ENCODE results near the gene PNLIP. TPM values are rescaled to one million over a fixed set of nuclear protein-coding genes. Genes with fewer than 3 reads are reported as not detected.

The PNLIP gene
- total and polyA plus RNA-seq, 2 experiments from 2014 or later, result not detected

DNA sequence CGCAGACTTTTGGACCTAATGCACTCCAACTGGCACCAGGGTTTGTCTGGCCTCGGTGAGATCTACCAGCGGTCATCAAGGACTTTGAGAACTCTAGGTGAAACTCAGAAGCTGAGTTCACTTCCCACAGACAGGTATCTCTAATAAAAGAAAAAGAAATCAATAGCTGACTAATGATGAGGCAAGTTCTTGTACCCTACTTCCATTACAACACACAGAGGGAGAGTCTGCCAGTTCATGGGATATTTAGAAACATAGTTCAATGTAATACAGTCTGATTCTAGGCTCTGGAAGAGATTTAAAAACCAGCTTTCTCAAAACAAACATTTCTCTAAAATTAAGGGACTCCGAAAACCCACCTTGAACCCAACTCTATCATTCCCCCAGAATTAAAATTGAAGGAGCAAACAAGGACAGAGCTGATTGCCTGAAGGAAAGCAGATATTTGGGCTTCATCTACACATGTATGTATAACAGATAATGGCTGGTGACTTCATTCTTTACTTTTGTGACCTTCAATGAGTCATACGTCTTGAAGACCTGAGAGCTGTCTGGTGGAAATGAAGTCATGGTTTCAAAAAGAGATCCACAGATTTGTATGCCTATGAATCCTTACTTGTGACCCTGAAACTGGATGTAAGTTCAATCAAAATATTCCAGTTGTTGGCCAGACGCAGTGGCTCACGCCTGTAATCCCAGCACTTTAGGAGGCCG, 42.3 kb downstream of the PNLIP start:
- H3K4me2 ChIP-seq (ENCODE audit: unreplicated experiment), result no peak overlapping the region
- H3K4me1 ChIP-seq (ENCODE audit: insufficient read depth), result no peaks in the 10 kb centered on the region
- H3F3A ChIP-seq (ENCODE audit: insufficient read depth), result no peaks in the 10 kb centered on the region
- H3K79me2 ChIP-seq (ENCODE audit: insufficient read depth), result no peaks in the 10 kb centered on the region
- H3K9me2 ChIP-seq (ENCODE audit: insufficient read depth), result no peaks in the 10 kb centered on the region
- H3K27me3 ChIP-seq (replicated peaks; ENCODE audit: insufficient read depth), result no peaks in the 10 kb centered on the region
- H3K4me3 ChIP-seq, result no peak overlapping the region
- H3K9ac ChIP-seq, result no peak overlapping the region
- no peak for DNase-seq
- TF ChIP-seq EZH2phosphoT487 (IDR thresholded peaks at IDR 0.05; ENCODE audit: insufficient read depth, low read depth), result no peak
- TF ChIP-seq EZH2 (IDR thresholded peaks at IDR 0.05; ENCODE audit: insufficient read depth, poor library complexity, severe bottlenecking), result no peak
- no peaks in the 10 kb centered on the region for H3K36me3 ChIP-seq (ENCODE audit: low read depth)
- H3K27ac ChIP-seq, result no peak overlapping the region
- 44 to 53% methylated on average over 8 of the region's 8 CpGs for WGBS, 2 experiments (ENCODE audit: low coverage in 1 of 2, low lambda C conversion rate in 2 of 2, missing lambda C conversion rate in 2 of 2)
- in situ Hi-C loops (cut with MboI), result no loop called here
- no peak overlapping the region for H2AFZ ChIP-seq
- H3K9me3 ChIP-seq (ENCODE audit: low read depth), result no peaks in the 10 kb centered on the region
- H4K20me1 ChIP-seq (ENCODE audit: insufficient read depth), result no peaks in the 10 kb centered on the region

DNA sequence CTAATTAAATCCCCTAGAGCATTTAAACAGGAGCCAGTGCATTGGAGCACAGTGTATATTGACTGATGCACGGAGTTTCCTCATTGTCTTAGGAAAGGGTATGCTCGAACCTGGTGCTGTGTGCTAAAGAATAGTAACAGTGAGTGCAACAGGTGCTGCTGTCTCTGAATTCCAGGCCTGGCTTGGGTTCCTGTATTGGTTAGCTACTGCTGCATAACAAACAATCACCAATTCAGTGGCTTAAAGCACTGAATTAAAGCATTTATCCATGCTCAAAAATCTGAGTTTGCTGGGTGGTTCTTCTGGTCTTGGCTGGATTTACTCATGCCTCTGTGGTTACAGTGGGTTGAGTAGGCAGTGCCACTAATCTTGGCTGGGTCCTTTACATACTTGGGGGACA, 43.3 kb downstream of the PNLIP start:
- Histone ChIP-seq H3K4me1 (ENCODE audit: insufficient read depth) (no peaks in the 10 kb centered on the region), H3K27ac (no peak overlapping the region), H3K9me2 (ENCODE audit: insufficient read depth) (no peaks in the 10 kb centered on the region), H3K27me3 (replicated peaks; ENCODE audit: insufficient read depth) (no peaks in the 10 kb centered on the region), H3K9ac (no peak overlapping the region), H3K79me2 (ENCODE audit: insufficient read depth) (no peaks in the 10 kb centered on the region), H3K9me3 (ENCODE audit: low read depth) (no peaks in the 10 kb centered on the region), H2AFZ (no peak overlapping the region), H3F3A (ENCODE audit: insufficient read depth) (no peaks in the 10 kb centered on the region), H4K20me1 (ENCODE audit: insufficient read depth) (no peaks in the 10 kb centered on the region), H3K4me2 (ENCODE audit: unreplicated experiment) (no peak overlapping the region), H3K36me3 (ENCODE audit: low read depth) (no peaks in the 10 kb centered on the region), H3K4me3 (no peak overlapping the region)
- WGBS, 2 experiments (ENCODE audit: low coverage in 1 of 2, low lambda C conversion rate in 2 of 2, missing lambda C conversion rate in 2 of 2), result 13 to 14% methylated on average over 2 of the region's 2 CpGs
- no peak for DNase-seq
- no peak for TF ChIP-seq EZH2 (IDR thresholded peaks at IDR 0.05; ENCODE audit: insufficient read depth, poor library complexity, severe bottlenecking)
- TF ChIP-seq EZH2phosphoT487 (IDR thresholded peaks at IDR 0.05; ENCODE audit: insufficient read depth, low read depth), result no peak
- in situ Hi-C loops (cut with MboI), result no loop called here

DNA sequence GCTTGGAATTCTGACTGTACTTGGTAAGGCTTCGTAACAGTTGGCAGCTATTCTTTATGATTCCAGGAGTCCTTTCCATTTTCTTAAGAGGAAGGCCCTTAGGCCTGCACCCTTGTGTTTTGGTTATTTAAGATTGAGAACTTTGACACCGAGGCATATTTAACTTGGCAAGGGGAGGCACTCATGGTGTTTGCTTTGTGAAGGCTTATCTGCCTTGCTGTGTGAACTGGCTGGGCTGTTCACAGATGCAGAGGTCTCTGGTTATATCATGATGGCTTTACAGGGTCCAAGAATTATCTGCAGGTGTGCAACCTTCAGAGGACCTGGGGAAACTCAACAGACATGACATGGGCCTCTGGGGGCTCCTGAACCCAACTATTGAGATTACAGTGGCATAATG, 44.2 kb downstream of the PNLIP start:
- H3K9me2 ChIP-seq (ENCODE audit: insufficient read depth), result no peaks in the 10 kb centered on the region
- no peak overlapping the region for H2AFZ ChIP-seq
- H3K36me3 ChIP-seq (ENCODE audit: low read depth), result no peaks in the 10 kb centered on the region
- H3K4me1 ChIP-seq (ENCODE audit: insufficient read depth), result no peaks in the 10 kb centered on the region
- DNase-seq, result no peak
- TF ChIP-seq EZH2 (IDR thresholded peaks at IDR 0.05; ENCODE audit: insufficient read depth, poor library complexity, severe bottlenecking), result no peak
- H3K9me3 ChIP-seq (ENCODE audit: low read depth), result no peaks in the 10 kb centered on the region
- in situ Hi-C loops (cut with MboI), result no loop called here
- no peaks in the 10 kb centered on the region for H4K20me1 ChIP-seq (ENCODE audit: insufficient read depth)
- H3K27ac ChIP-seq, result no peak overlapping the region
- H3F3A ChIP-seq (ENCODE audit: insufficient read depth), result no peaks in the 10 kb centered on the region
- 14 to 17% methylated on average over 2 of the region's 2 CpGs for WGBS, 2 experiments (ENCODE audit: low coverage in 1 of 2, low lambda C conversion rate in 2 of 2, missing lambda C conversion rate in 2 of 2)
- no peak overlapping the region for H3K4me3 ChIP-seq
- H3K79me2 ChIP-seq (ENCODE audit: insufficient read depth), result no peaks in the 10 kb centered on the region
- H3K27me3 ChIP-seq (replicated peaks; ENCODE audit: insufficient read depth), result no peaks in the 10 kb centered on the region; the same call in 1 of the 2 replicates
- H3K9ac ChIP-seq, result no peak overlapping the region
- H3K4me2 ChIP-seq (ENCODE audit: unreplicated experiment), result no peak overlapping the region

DNA sequence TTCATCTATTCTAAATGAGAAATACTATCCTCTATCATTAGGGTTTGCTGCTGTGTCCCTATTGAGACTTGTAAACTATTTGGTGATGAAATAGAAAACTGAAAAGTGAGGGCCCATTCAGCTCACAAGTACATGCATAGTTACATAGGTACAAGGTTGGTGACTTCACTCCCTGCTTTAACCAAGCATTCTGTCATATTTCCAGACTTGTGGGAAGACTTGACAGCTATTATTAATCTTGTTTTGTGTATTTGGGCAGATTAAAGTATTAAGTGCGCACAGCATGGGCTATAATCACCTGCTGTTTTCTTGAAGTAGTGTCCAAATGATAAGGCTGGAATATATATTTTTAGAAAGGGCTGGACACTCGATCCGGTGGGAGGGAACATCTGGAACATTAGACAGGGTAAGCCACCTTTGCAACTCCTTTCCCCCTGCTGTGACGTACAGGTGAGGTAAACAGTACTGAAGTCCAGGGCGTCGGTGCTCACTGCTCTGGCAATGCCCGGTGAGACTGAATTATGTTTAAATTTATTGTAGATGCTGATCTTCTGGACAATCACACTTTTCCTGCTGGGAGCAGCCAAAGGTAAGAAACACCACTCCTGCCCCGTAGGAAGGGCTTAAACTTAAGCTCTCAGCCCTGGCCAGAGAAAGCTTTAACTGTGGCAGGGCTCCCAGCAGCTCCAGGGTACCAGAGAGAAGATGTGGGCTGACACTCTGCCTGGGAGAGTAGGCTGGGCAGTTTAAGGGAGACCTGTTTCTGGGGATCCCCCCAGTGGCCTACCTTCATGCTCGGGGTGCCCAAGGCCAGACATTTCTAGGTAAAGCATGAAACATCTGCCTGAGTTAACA, 45.1 kb downstream of the PNLIP start, which contains the start of gene PNLIPRP1:
Gene PNLIPRP1 (plus strand): TSS at position 370 of the 855 bp plus-strand sequence. CDS start 171 bp downstream, at position 541.
- Histone ChIP-seq H2AFZ (no peak within 1 kb of the TSS), H3K9ac (no peak within 1 kb of the TSS), H3K9me3 (ENCODE audit: low read depth) (no peaks in the 10 kb centered on the region), H3F3A (ENCODE audit: insufficient read depth) (no peaks in the 10 kb centered on the region), H3K27ac (no peak within 1 kb of the TSS), H3K4me2 (ENCODE audit: unreplicated experiment) (no peak within 1 kb of the TSS), H3K27me3 (replicated peaks; ENCODE audit: insufficient read depth) (no peaks in the 10 kb centered on the region; the same call in 1 of the 2 replicates), H3K4me3 (no peak within 1 kb of the TSS), H4K20me1 (ENCODE audit: insufficient read depth) (no peaks in the 10 kb centered on the region), H3K79me2 (ENCODE audit: insufficient read depth) (no peaks in the 10 kb centered on the region), H3K9me2 (ENCODE audit: insufficient read depth) (no peaks in the 10 kb centered on the region), H3K4me1 (ENCODE audit: insufficient read depth) (no peaks in the 10 kb centered on the region), H3K36me3 (ENCODE audit: low read depth) (no peaks in the 10 kb centered on the region)
- WGBS, 2 experiments (ENCODE audit: low coverage in 1 of 2, low lambda C conversion rate in 2 of 2, missing lambda C conversion rate in 2 of 2), result 28 to 32% methylated on average over 9 of the region's 9 CpGs
- in situ Hi-C loops (cut with MboI), result no loop called here
- no peak for DNase-seq
- no peak for TF ChIP-seq EZH2 (IDR thresholded peaks at IDR 0.05; ENCODE audit: insufficient read depth, poor library complexity, severe bottlenecking)
- TF ChIP-seq EZH2phosphoT487 (IDR thresholded peaks at IDR 0.05; ENCODE audit: insufficient read depth, low read depth), result no peak
